T47D (cell line): ENCODE data around the gene DMRT1.
A peak's percentile ranks its signal among the peaks of the same experiment; 100 is the strongest.

ENCODE experiments used
- DNase-seq, 2 experiments: peaks; one replicate each; pipeline versions ENCODE4 v3.0.0 to v3.0.0-alpha.2; 2011 to 2012; ENCODE audit warnings: low read depth in 1 of 2, low spot score in 1 of 2
- JUND ChIP-seq: IDR thresholded peaks from 2 replicates; pipeline ENCODE4 v1.6.1; 2012; ENCODE audit warnings: low read depth
- in situ Hi-C: cut with HindIII; loops from 2 replicates; pipeline ENCODE4 v1.10.0; 2016; ENCODE audit warnings: low sequenced_read_pairs, low pct_unique_long_range_greater_than_20kb

Gene DMRT1

DNA sequence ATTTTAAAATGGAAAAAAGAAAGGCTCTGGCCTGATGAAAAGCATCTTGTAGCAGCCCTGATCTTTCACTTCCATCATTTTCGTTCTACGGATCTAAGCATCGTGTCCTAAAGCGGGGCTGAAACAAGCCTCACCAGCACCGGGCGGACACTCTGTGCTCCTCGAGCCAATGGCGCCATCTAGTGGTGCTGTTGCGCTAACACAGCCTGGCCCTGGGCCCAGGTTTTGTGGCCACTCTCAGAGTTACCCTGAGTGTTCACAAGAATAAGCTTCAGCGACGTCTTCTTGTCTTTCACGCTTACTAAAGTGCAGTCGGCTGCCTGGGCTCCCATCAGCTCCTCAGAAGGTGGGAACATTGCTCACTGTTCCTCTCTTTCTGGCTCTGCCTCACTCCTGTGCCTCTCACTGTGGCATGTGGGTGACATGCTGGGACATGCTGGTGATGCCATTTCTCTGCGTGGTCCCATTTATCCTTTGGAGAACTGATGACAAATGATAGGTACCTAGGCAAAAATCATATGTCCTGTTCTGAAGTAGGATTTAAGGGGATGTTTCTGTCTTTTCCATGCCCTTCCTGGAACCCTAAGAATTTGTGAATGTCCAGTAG is 167.7 kb downstream of the DMRT1 start:
- DNase-seq = peak; percentile 12 to 83
- in situ Hi-C loops = no loop called here
- no peak for TF ChIP-seq JUND

DNA sequence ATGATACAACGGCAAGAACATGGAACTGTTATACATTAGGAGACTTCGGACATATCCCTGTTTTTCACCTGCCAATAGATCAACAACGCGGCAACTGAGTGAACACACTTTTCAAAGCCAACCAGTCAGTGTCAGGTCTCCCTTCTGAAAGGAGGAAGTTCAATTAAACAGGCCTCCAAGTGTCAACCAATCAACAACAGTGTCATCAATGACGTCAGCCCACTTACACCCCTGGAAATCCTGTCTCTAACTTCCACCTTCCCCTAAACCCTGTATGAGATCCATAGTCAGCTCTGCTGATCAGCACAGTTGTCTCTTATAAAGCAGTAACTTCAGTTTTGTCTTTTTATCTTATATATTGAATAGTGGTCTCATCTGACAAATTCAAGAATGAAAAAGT is 171.5 kb downstream of the DMRT1 start:
- no peak for TF ChIP-seq JUND
- DNase-seq = no peak
- in situ Hi-C loops = no loop called here

DNA sequence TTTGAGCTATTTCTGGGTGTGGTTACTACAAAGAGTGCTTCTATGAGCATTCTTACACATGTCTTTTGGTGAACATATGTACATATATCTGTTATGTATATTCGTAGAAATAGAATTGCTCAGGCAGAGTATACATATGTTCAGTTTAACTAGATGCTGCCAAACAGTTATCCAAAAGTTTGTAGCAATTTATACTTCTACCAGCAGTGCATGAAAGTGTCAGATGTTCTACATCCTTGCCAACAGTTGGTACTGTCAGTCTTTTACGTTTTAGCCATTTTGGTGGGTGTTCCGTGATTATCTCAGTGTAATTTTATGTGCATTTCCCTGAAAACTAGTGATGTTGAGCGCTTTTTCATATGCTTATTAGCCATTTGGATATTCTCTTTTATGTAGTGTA is 172.7 kb downstream of the DMRT1 start:
- in situ Hi-C loops = no loop called here
- DNase-seq = no peak
- no peak for TF ChIP-seq JUND

DNA sequence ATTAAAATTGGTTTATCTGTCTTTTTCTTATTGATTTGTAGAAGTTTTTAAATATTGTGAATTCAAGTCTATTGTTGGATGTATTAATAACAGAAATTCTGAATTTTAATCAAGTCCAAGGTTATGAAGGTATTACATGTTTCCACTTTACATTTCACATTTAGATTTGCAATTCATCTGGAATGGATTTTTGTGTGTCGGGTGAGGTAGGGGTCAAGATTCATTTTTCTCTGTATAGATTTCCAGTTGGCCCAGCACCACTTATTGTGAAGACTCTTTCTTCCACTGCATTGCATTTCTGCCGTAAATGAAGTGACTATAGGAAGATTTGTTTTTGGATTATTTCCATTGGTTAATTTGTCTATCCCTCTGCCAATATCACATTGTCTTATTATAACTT is 173.1 kb downstream of the DMRT1 start:
- no peak for DNase-seq
- in situ Hi-C loops = no loop called here
- no peak for TF ChIP-seq JUND

DNA sequence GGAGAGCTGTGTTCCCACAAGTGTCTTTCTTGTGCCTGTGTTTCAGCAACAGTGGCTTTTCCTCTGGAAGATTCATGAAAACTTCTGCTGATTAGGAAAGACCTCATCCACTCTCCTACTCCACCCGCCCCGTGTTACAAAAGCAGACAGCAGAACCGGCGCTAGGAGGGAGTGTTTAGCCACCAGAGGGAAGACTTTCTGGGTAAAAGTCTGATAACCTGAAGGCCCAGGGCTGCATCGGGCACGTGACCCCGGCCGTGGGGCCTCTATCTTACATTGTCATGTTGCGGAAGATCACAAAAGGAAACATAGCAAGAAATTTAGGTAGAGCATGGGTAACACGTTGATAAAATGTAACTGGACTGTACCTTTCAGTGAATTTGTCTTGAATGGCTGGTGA is 176.6 kb downstream of the DMRT1 start:
- in situ Hi-C loops = no loop called here
- peak in 1 of 2 experiments; percentile 31 for DNase-seq
- no peak for TF ChIP-seq JUND
